GM10266 (cell line): ENCODE measurements around the gene MLST8.
"Not testable (repeated sequence)": the region's sequence is repeated elsewhere in the genome, so short reads cannot be mapped to it uniquely, and the experiment has no call there.

Experiments used
- DNase-seq: peaks from one replicate; pipeline ENCODE4 v3.0.0; 2012; ENCODE audit errors: extremely low spot score
- CTCF ChIP-seq: IDR thresholded peaks from 2 replicates; pipeline ENCODE4 v1.5.1; 2012; ENCODE audit warnings: mild to moderate bottlenecking, low read depth; ENCODE audit not compliant: control insufficient read depth, insufficient read depth; ENCODE audit errors: missing control alignments

MLST8 gene

GRCh38 chr16:2253293-2253692, 48.0 kb downstream of the MLST8 start:
- TF ChIP-seq CTCF = no peak
- no peak for DNase-seq

- DNase-seq = no peak
Observed at GRCh38 chr16:2256531-2257140, 51.4 kb downstream of the MLST8 start.

GRCh38 chr16:2257726-2258125, 52.5 kb downstream of the MLST8 start:
- no peak for TF ChIP-seq CTCF
- DNase-seq = no peak

More at GRCh38 chr16:2256531-2257140, 51.4 kb downstream of the MLST8 start:
- TF ChIP-seq CTCF = no peak

GRCh38 chr16:2258530-2258929, 53.3 kb downstream of the MLST8 start:
- not testable (repeated sequence) for DNase-seq
